Colonic mucosa (tissue), 4 donors: ENCODE results near the gene FMNL3. TPM values are rescaled to one million over a fixed set of nuclear protein-coding genes. Genes with fewer than 3 reads are reported as not detected.

Experiments
- DNase-seq: peaks from one replicate; pipeline ENCODE4 v3.0.0-alpha.2; 2020
- H3K27ac ChIP-seq: fragments of 200-600 bp; one replicate; pipeline ENCODE4 v1.8.0; 2021
- H3K27me3 ChIP-seq: fragments of 200-600 bp; one replicate; pipeline ENCODE4 v1.8.0; 2021
- H3K36me3 ChIP-seq: fragments of 200-600 bp; one replicate; pipeline ENCODE4 v1.8.0; 2021
- H3K4me1 ChIP-seq: fragments of 200-600 bp; one replicate; pipeline ENCODE4 v1.8.0; 2021; ENCODE audit warnings: mild to moderate bottlenecking
- H3K4me3 ChIP-seq: fragments of 200-600 bp; one replicate; pipeline ENCODE4 v1.8.0; 2021
- H3K9ac ChIP-seq, 2 donors: one replicate each; pipeline ENCODE4 v1.7.0; 2013; ENCODE audit warnings: control low read depth in 2 of 2, low read depth in 2 of 2, low read length in 2 of 2
- H3K9me3 ChIP-seq: fragments of 200-600 bp; one replicate; pipeline ENCODE4 v1.8.0; 2021
- CTCF ChIP-seq: fragments of 200-600 bp; IDR thresholded peaks from one replicate; pipeline ENCODE4 v1.8.0; 2022; ENCODE audit warnings: antibody characterized with exemption, mild to moderate bottlenecking
- intact Hi-C: fragments of 100-400 bp; cut with DNase I; formaldehyde crosslinking; loops from one replicate; pipeline ENCODE4 v1.14.1; 2022
- total RNA-seq, 2 donors: library from RNA; stranded (reverse); fragmentation: NEBNext Ultra II Directional in 1 of 2; extraction: Animal tissue kit (Norgen Biotek cat#: 25700) in 1 of 2; gene quantifications; one replicate each; pipeline ENCODE4 v1.2.1, GENCODE V29; 2021
- donor health status: healthy.
- donor health status: DM: no; HTN: no; CAD: no.
- donor health status: DM: no; HTN: no; CAD: no.

Gene FMNL3
- total RNA-seq, 2 donors from 2014 or later = 3.0 to 5.0 TPM

DNA sequence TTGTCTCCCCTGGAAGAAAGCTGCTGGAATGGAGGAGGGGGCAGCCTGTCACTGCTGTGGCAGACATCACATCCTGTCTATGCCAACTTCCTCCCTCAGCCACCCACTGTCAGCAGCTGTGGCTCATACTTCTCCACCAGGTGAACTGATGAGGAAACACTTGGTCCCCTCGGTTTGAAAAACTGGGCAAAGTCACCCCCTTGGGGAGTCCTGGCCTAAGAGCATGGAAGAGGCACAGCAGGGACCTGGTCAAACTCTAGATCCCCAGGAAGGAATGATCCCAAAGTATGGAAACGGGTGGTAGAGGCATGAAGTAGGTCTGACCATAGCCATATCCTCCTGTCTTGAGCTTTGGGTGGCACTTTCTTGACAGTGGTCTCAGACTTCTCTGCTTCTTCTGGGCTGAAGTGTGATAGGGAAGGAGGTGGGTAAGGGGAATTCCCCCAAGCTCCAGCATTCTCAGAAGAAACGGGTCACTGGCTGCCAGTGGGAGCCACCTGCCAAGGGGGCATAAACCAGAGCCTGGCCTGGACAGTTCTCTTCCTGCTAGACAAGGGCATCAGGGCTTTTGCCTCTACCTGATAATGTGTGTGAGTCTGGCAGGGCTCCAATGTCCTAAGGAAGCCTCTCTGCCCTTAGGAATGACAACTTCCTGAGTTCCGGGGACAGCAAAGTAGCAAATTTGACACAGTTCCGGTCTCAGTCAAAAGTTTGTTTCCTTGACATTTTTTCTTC lies 36.0 kb downstream of the FMNL3 start:
- Histone ChIP-seq H3K4me1 (peaks cover 23% of the 10 kb centered on the region), H3K9ac (peak overlapping the region in 1 of 2 donors; percentile 9)
- DNase-seq = no peak

GRCh38 chr12:49669796-49670195 lies 37.4 kb downstream of the FMNL3 start:
- Histone ChIP-seq H3K27ac (no peak overlapping the region), H3K36me3 (no peaks in the 10 kb centered on the region), H3K4me1 (peaks cover 23% of the 10 kb centered on the region), H3K27me3 (no peaks in the 10 kb centered on the region), H3K9ac (no peak overlapping the region), H3K9me3 (no peaks in the 10 kb centered on the region), H3K4me3 (no peak overlapping the region)
- DNase-seq = no peak
- intact Hi-C loops = no loop called here
- no peak for TF ChIP-seq CTCF

More for the DNA sequence above, 36.0 kb downstream of the FMNL3 start:
- no peaks in the 10 kb centered on the region for H3K27me3 ChIP-seq
- no peak for TF ChIP-seq CTCF
- no peaks in the 10 kb centered on the region for H3K9me3 ChIP-seq
- no peaks in the 10 kb centered on the region for H3K36me3 ChIP-seq
- intact Hi-C loops = no loop called here
- no peak overlapping the region for H3K4me3 ChIP-seq
- H3K27ac ChIP-seq = peak overlapping the region; percentile 43

DNA sequence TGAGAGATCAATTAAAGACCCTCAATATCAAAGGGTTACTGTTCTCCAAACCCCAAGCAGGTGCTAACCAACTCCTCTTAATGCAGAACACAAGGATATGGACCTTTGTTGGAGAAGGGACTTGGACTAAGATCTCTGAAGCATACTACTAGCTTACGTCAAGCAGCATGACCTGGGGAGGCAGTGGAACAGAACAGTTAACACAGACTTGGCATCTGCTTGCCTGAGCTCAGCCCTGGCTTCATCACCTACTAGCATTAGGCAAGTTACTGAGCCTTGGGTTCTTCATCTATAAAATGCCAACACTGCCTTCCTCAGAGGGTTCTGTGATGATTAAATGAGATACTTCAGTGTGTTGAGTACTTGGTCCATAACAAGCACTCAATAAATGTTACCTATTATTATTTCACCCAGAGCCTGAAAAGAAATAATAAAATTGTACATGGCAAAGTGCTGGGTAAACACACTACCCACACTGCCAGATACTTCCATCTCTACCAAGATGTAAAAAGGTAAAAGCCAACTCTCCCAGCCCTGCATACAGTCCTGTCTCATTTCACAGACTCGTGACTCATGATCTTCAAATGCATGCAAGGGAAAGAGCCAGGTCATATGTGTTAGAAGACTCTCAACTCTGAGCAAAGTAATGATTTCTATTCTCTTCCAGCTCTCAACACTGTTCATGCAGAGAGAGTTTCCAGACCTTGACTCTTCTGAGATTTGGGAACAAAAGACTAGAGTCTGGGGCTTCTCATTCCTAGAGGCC lies 39.7 kb downstream of the FMNL3 start:
- intact Hi-C loops = no loop called here
- H3K36me3 ChIP-seq = no peaks in the 10 kb centered on the region
- H3K4me1 ChIP-seq = peaks cover 21% of the 10 kb centered on the region
- DNase-seq = no peak
- H3K27ac ChIP-seq = no peak overlapping the region
- no peak overlapping the region for H3K4me3 ChIP-seq
- TF ChIP-seq CTCF = no peak
- no peaks in the 10 kb centered on the region for H3K27me3 ChIP-seq
- no peaks in the 10 kb centered on the region for H3K9me3 ChIP-seq
- no peak overlapping the region for H3K9ac ChIP-seq

- Histone ChIP-seq H3K9ac (no peak overlapping the region), H3K4me1 (peaks cover 14% of the 10 kb centered on the region), H3K36me3 (no peaks in the 10 kb centered on the region), H3K27me3 (no peaks in the 10 kb centered on the region), H3K4me3 (no peak overlapping the region), H3K9me3 (no peaks in the 10 kb centered on the region), H3K27ac (no peak overlapping the region)
- no peak for TF ChIP-seq CTCF
- DNase-seq = no peak
- intact Hi-C loops = no loop called here
These were observed 41.0 kb downstream of the FMNL3 start for GRCh38 chr12:49666176-49666575.

GRCh38 chr12:49665384-49665783 lies 41.8 kb downstream of the FMNL3 start:
- no peak overlapping the region for H3K27ac ChIP-seq
- no peaks in the 10 kb centered on the region for H3K36me3 ChIP-seq
- no peaks in the 10 kb centered on the region for H3K27me3 ChIP-seq
- no peak overlapping the region for H3K9ac ChIP-seq
- intact Hi-C loops = no loop called here
- no peak for DNase-seq
- H3K4me1 ChIP-seq = peaks cover 14% of the 10 kb centered on the region
- TF ChIP-seq CTCF = no peak
- no peak overlapping the region for H3K4me3 ChIP-seq
- no peaks in the 10 kb centered on the region for H3K9me3 ChIP-seq
